Measurements from ENCODE around the gene AZIN2. TPM values are rescaled to one million over a fixed set of nuclear protein-coding genes. Genes with fewer than 3 reads are reported as not detected.
"Not testable (repeated sequence)": the region's sequence is repeated elsewhere in the genome, so short reads cannot be mapped to it uniquely, and the experiment has no call there.

AZIN2 gene
- total and polyA plus RNA-seq, 4 donors = 15.1 to 33.2 (median 25.8) TPM

DNA sequence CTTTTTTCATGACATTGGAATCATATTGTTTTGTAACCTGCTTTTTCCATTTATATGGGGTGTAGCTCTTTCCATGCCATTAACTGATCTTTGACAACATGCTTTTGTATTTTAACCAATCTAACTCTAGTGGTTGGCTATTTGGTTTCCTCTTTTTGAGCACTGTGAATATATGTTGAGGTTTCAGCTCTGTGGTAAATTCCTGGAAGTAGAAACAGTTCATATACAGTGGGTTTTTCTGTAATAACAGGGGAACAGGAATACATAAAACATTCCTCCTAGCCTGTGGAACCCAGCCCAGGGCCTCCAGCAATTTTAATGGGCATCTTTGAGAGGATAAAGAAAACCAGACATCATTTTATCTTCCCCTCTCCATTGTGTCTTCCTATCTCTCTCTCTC is 17.4 kb downstream of the AZIN2 start:
- no peaks in the 10 kb centered on the region for H3K27me3 ChIP-seq (ENCODE audit: control insufficient read depth, insufficient read depth, low read length)
- DNase-seq (ENCODE audit: low read depth in 4 of 6, low spot score in 6 of 6) = no peak
- no peak overlapping the region for H3K27ac ChIP-seq (ENCODE audit: low read depth, low read length)
- no peak overlapping the region for H3K4me3 ChIP-seq (ENCODE audit: low read depth, low read length)
- no peaks in the 10 kb centered on the region for H3K9me3 ChIP-seq (ENCODE audit: control insufficient read depth, insufficient read depth, low read length)
- H3K4me1 ChIP-seq (ENCODE audit: control insufficient read depth, insufficient read depth, low read length) = no peaks in the 10 kb centered on the region
- peaks cover 35% of the 10 kb centered on the region for H3K36me3 ChIP-seq (ENCODE audit: control insufficient read depth, insufficient read depth, low read length)

GRCh38 chr1:33099290-33100118 is 18.6 kb downstream of the AZIN2 start:
- no peaks in the 10 kb centered on the region for H3K27me3 ChIP-seq (ENCODE audit: control insufficient read depth, insufficient read depth, low read length)
- DNase-seq (ENCODE audit: low read depth in 4 of 6, low spot score in 6 of 6) = no peak
- 70% methylated on average over 8 of the region's 13 CpGs for WGBS (ENCODE audit: insufficient coverage)
- H3K9me3 ChIP-seq (ENCODE audit: control insufficient read depth, insufficient read depth, low read length) = no peaks in the 10 kb centered on the region
- no peaks in the 10 kb centered on the region for H3K4me1 ChIP-seq (ENCODE audit: control insufficient read depth, insufficient read depth, low read length)
- peaks cover 33% of the 10 kb centered on the region for H3K36me3 ChIP-seq (ENCODE audit: control insufficient read depth, insufficient read depth, low read length)
- no peak overlapping the region for H3K27ac ChIP-seq (ENCODE audit: low read depth, low read length)
- H3K4me3 ChIP-seq (ENCODE audit: low read depth, low read length) = no peak overlapping the region

GRCh38 chr1:33100119-33100415 is 19.1 kb downstream of the AZIN2 start:
- H3K27me3 ChIP-seq (ENCODE audit: control insufficient read depth, insufficient read depth, low read length); H3K9me3 ChIP-seq (ENCODE audit: control insufficient read depth, insufficient read depth, low read length); H3K4me1 ChIP-seq (ENCODE audit: control insufficient read depth, insufficient read depth, low read length); H3K27ac ChIP-seq (ENCODE audit: low read depth, low read length); H3K4me3 ChIP-seq (ENCODE audit: low read depth, low read length); DNase-seq (ENCODE audit: low read depth in 4 of 6, low spot score in 6 of 6): not testable (repeated sequence)
- 88% methylated on average over 2 of the region's 4 CpGs for whole genome bisulfite sequencing (ENCODE audit: insufficient coverage)
- peaks cover 33% of the 10 kb centered on the region for H3K36me3 ChIP-seq (ENCODE audit: control insufficient read depth, insufficient read depth, low read length)

DNA sequence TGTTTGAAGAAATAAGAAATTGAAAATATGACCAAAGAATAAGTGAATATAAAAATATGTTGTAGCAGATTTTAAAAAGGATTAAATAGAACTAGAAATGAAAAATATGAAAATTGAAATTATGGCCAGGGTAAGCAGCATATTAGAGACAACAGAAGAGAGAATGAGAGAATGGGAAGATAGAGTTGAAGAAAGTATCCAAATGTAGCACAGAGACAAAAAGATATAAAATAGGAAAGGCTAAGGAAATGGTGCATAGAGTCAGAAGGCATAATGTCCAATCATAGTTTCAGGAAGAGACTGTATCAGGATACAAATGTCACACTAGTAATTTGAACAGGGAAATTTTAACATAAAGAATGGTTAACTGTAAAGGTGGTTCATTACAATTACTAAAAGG is 29.5 kb downstream of the AZIN2 start:
- H3K9me3 ChIP-seq (ENCODE audit: control insufficient read depth, insufficient read depth, low read length) = peaks cover 5% of the 10 kb centered on the region
- no peaks in the 10 kb centered on the region for H3K4me1 ChIP-seq (ENCODE audit: control insufficient read depth, insufficient read depth, low read length)
- no peaks in the 10 kb centered on the region for H3K27me3 ChIP-seq (ENCODE audit: control insufficient read depth, insufficient read depth, low read length)
- no peak for DNase-seq (ENCODE audit: low read depth in 4 of 6, low spot score in 6 of 6)
- no peak overlapping the region for H3K4me3 ChIP-seq (ENCODE audit: low read depth, low read length)
- H3K27ac ChIP-seq (ENCODE audit: low read depth, low read length) = no peak overlapping the region
- H3K36me3 ChIP-seq (ENCODE audit: control insufficient read depth, insufficient read depth, low read length) = no peaks in the 10 kb centered on the region

- Histone ChIP-seq H3K36me3 (ENCODE audit: control insufficient read depth, insufficient read depth, low read length) (no peaks in the 10 kb centered on the region), H3K9me3 (ENCODE audit: control insufficient read depth, insufficient read depth, low read length) (peaks cover 3% of the 10 kb centered on the region), H3K4me1 (ENCODE audit: control insufficient read depth, insufficient read depth, low read length) (no peaks in the 10 kb centered on the region), H3K27me3 (ENCODE audit: control insufficient read depth, insufficient read depth, low read length) (no peaks in the 10 kb centered on the region), H3K4me3 (ENCODE audit: low read depth, low read length) (no peak overlapping the region), H3K27ac (ENCODE audit: low read depth, low read length) (no peak overlapping the region)
- DNase-seq (ENCODE audit: low read depth in 4 of 6, low spot score in 6 of 6) = peak in 1 of 6 donors; percentile 57
- no CpG with 5 or more reads among the region's 3 CpGs for WGBS (ENCODE audit: insufficient coverage)
These were observed 31.0 kb downstream of the AZIN2 start for GRCh38 chr1:33111965-33112364.

- WGBS (ENCODE audit: insufficient coverage) = 94% methylated on average over 12 of the region's 13 CpGs
- peaks cover 19% of the 10 kb centered on the region for H3K36me3 ChIP-seq (ENCODE audit: control insufficient read depth, insufficient read depth, low read length)
- H3K9me3 ChIP-seq (ENCODE audit: control insufficient read depth, insufficient read depth, low read length) = no peaks in the 10 kb centered on the region
- no peaks in the 10 kb centered on the region for H3K27me3 ChIP-seq (ENCODE audit: control insufficient read depth, insufficient read depth, low read length)
- H3K4me3 ChIP-seq (ENCODE audit: low read depth, low read length) = no peak overlapping the region
- no peak overlapping the region for H3K27ac ChIP-seq (ENCODE audit: low read depth, low read length)
- H3K4me1 ChIP-seq (ENCODE audit: control insufficient read depth, insufficient read depth, low read length) = no peaks in the 10 kb centered on the region
- DNase-seq (ENCODE audit: low read depth in 4 of 6, low spot score in 6 of 6) = no peak
These were observed 36.6 kb downstream of the AZIN2 start for GRCh38 chr1:33117440-33118085.

- no peaks in the 10 kb centered on the region for H3K4me1 ChIP-seq (ENCODE audit: control insufficient read depth, insufficient read depth, low read length)
- H3K27me3 ChIP-seq (ENCODE audit: control insufficient read depth, insufficient read depth, low read length) = no peaks in the 10 kb centered on the region
- H3K4me3 ChIP-seq (ENCODE audit: low read depth, low read length) = no peak overlapping the region
- H3K9me3 ChIP-seq (ENCODE audit: control insufficient read depth, insufficient read depth, low read length) = no peaks in the 10 kb centered on the region
- no peak overlapping the region for H3K27ac ChIP-seq (ENCODE audit: low read depth, low read length)
- WGBS (ENCODE audit: insufficient coverage) = 71% methylated on average over 4 of the region's 4 CpGs
- peaks cover 21% of the 10 kb centered on the region for H3K36me3 ChIP-seq (ENCODE audit: control insufficient read depth, insufficient read depth, low read length)
- no peak for DNase-seq (ENCODE audit: low read depth in 4 of 6, low spot score in 6 of 6)
These were observed 37.3 kb downstream of the AZIN2 start for GRCh38 chr1:33118274-33118673.

- Histone ChIP-seq H3K4me3 (ENCODE audit: low read depth, low read length) (no peak overlapping the region), H3K27me3 (ENCODE audit: control insufficient read depth, insufficient read depth, low read length) (no peaks in the 10 kb centered on the region), H3K9me3 (ENCODE audit: control insufficient read depth, insufficient read depth, low read length) (no peaks in the 10 kb centered on the region), H3K36me3 (ENCODE audit: control insufficient read depth, insufficient read depth, low read length) (peaks cover 21% of the 10 kb centered on the region), H3K4me1 (ENCODE audit: control insufficient read depth, insufficient read depth, low read length) (no peaks in the 10 kb centered on the region), H3K27ac (ENCODE audit: low read depth, low read length) (no peak overlapping the region)
- WGBS (ENCODE audit: insufficient coverage) = 91% methylated on average over 2 of the region's 2 CpGs
- no peak for DNase-seq (ENCODE audit: low read depth in 4 of 6, low spot score in 6 of 6)
These were observed 38.1 kb downstream of the AZIN2 start for GRCh38 chr1:33119050-33119449.

DNA sequence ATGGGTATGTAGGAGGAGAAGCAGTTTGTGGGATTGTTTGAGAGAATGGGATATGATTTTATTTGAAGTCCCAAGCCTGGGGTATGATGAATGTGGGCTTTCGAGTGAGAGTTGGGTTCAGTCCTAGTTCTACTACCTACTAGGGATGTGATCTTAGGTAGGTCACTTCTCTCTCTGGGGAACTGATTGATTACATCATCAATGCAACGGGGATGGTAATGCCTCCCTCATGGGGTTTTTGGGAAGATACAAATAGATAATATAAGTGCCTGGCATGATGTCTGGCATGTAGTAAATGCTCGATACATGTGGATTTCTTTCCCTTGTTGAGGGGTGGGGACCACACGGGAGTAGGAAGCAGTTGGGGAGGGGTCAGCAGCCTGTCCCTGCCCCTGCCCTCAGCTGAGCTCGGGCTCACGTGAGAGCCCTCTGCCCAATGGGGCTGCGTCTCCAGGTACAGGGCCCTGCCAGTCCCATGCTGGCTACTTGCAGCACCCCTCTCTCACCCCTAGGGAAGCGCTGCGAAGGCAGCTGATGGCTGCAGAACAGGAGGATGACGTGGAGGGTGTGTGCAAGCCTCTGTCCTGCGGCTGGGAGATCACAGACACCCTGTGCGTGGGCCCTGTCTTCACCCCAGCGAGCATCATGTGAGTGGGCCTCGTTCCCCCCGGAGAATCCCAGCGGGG is 38.7 kb downstream of the AZIN2 start:
- WGBS (ENCODE audit: insufficient coverage) = 43% methylated on average over 14 of the region's 16 CpGs
- DNase-seq (ENCODE audit: low read depth in 4 of 6, low spot score in 6 of 6) = no peak
- Histone ChIP-seq H3K36me3 (ENCODE audit: control insufficient read depth, insufficient read depth, low read length) (peaks cover 21% of the 10 kb centered on the region), H3K9me3 (ENCODE audit: control insufficient read depth, insufficient read depth, low read length) (no peaks in the 10 kb centered on the region), H3K27me3 (ENCODE audit: control insufficient read depth, insufficient read depth, low read length) (no peaks in the 10 kb centered on the region), H3K4me3 (ENCODE audit: low read depth, low read length) (no peak overlapping the region), H3K4me1 (ENCODE audit: control insufficient read depth, insufficient read depth, low read length) (no peaks in the 10 kb centered on the region), H3K27ac (ENCODE audit: low read depth, low read length) (no peak overlapping the region)

All from spinal cord (tissue), 10 donors.